ENCODE measurements around the gene STK10. TPM values are rescaled to one million over a fixed set of nuclear protein-coding genes. Genes with fewer than 3 reads are reported as not detected.

Gene STK10
- total RNA-seq, 1 experiment from 2014 or later: 22.9 TPM

DNA sequence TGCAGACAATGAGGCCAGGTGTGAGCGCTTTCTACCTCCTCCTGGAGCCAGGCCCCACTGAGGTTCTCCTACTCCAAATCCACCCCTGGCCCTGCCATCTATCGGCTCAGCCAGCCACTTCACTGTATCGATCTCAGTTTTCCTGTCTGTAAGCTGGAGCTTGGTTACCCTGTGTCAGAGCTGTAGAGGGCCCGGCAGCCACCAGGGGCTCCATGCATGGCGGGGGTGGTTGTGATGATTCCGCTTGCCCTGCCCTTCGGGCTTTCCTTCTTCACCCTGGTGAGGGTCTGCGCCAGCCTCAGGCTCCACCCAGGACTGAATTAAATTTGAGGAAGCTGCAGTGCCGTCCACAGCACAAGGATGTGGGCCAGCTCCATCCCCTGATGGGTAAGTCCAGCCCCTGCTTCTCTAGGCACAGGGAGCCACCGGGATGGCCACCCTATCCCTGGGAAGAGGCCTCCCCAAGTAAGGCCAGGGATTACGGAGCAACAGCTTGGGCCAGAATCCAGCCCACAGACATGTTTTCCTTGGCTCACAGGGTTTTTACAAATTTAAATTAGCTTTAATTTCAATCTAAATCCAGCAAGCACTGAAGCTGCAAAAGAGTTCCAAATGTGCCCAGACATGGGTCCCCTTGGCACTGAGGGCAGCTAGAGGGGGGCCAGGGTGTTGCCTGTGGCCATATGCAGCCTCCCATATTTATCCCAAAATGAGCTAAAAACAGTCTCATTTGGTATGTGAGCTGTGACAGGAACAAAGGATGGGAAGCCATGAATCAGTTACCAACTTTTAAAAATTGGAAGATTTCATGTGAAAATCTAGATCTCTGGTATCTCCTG is 92.4 kb downstream of the STK10 start:
- ChIA-PET POLR2A (no interaction called here), RAD21 (ENCODE audit: low non-redundant PET in 1 of 2, low total read pairs in 2 of 2, uncharacterized antibody in 2 of 2, unreplicated experiment in 2 of 2) (no interaction called here), CTCF (interaction anchor here (0.6 kb wide), 1 partner anchor 366 kb away, joined by 3 read pairs; no protein-coding TSS in a partner anchor)
- DNase-seq (ENCODE audit: low read depth, low spot score): no peak
- Histone ChIP-seq H3K36me3 (ENCODE audit: control insufficient read depth in 1 of 2, insufficient read depth in 2 of 2, low read length in 2 of 2) (no peaks in the 10 kb centered on the region), H3K4me1 (ENCODE audit: control insufficient read depth in 1 of 2, insufficient read depth in 2 of 2, low read length in 2 of 2) (no peaks in the 10 kb centered on the region), H3K27me3 (ENCODE audit: insufficient read depth, low read length) (no peaks in the 10 kb centered on the region), H3K4me2 (ENCODE audit: low read length) (no peak overlapping the region), H3K27ac (ENCODE audit: low read depth, low read length) (no peak overlapping the region), H3K79me2 (ENCODE audit: insufficient read depth, low read length) (no peaks in the 10 kb centered on the region), H3K9me2 (ENCODE audit: insufficient read depth) (no peaks in the 10 kb centered on the region), H2AFZ (ENCODE audit: low read depth, low read length, poor library complexity, severe bottlenecking) (no peak overlapping the region), H3K9ac (ENCODE audit: low read length) (no peak overlapping the region), H3K4me3 (replicated peaks in 1 of 2; ENCODE audit: low read depth in 1 of 2, low read length in 2 of 2) (no peak overlapping the region), H4K20me1 (ENCODE audit: insufficient read depth) (no peaks in the 10 kb centered on the region), H3K9me3 (ENCODE audit: control insufficient read depth in 1 of 2, insufficient read depth in 1 of 2, low read depth in 1 of 2, low read length in 2 of 2) (no peaks in the 10 kb centered on the region)
- ATAC-seq: no peak
- intact Hi-C loops (cut with micrococcal nuclease): no loop called here
- no TSS peak for BruUV-seq (replicated peaks)
- TF ChIP-seq POLR2A (IDR thresholded peaks at IDR 0.05; ENCODE audit: borderline replicate concordance, extremely low read depth, insufficient read depth, insufficient read length) (no peak), EZH2 (IDR thresholded peaks at IDR 0.05) (no peak), CBX3 (IDR thresholded peaks at IDR 0.05; ENCODE audit: low read depth) (no peak), TCF7L2 (IDR thresholded peaks at IDR 0.05; ENCODE audit: borderline replicate concordance, extremely low read depth, insufficient read depth, insufficient read length) (no peak), ELF1 (IDR thresholded peaks at IDR 0.05; ENCODE audit: borderline replicate concordance, low read depth) (no peak), POLR2AphosphoS5 (IDR thresholded peaks at IDR 0.05; ENCODE audit: low read depth, low read length) (no peak), FOSL1 (IDR thresholded peaks at IDR 0.05; ENCODE audit: low read depth) (no peak), ZFX (IDR thresholded peaks at IDR 0.05) (no peak), JUND (IDR thresholded peaks at IDR 0.05) (no peak), EZH2phosphoT487 (IDR thresholded peaks at IDR 0.05; ENCODE audit: borderline replicate concordance) (no peak), SIN3A (IDR thresholded peaks at IDR 0.05; ENCODE audit: low read depth) (no peak), RAD21 (IDR thresholded peaks at IDR 0.05; ENCODE audit: low read depth) (no peak)
- TF ChIP-seq, protein P1, sequence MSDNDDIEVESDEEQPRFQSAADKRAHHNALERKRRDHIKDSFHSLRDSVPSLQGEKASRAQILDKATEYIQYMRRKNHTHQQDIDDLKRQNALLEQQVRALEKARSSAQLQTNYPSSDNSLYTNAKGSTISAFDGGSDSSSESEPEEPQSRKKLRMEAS (IDR thresholded peaks at IDR 0.05): no peak
- TF ChIP-seq, protein P2, sequence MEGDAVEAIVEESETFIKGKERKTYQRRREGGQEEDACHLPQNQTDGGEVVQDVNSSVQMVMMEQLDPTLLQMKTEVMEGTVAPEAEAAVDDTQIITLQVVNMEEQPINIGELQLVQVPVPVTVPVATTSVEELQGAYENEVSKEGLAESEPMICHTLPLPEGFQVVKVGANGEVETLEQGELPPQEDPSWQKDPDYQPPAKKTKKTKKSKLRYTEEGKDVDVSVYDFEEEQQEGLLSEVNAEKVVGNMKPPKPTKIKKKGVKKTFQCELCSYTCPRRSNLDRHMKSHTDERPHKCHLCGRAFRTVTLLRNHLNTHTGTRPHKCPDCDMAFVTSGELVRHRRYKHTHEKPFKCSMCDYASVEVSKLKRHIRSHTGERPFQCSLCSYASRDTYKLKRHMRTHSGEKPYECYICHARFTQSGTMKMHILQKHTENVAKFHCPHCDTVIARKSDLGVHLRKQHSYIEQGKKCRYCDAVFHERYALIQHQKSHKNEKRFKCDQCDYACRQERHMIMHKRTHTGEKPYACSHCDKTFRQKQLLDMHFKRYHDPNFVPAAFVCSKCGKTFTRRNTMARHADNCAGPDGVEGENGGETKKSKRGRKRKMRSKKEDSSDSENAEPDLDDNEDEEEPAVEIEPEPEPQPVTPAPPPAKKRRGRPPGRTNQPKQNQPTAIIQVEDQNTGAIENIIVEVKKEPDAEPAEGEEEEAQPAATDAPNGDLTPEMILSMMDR (IDR thresholded peaks at IDR 0.05 in 2 of 3, conservative IDR thresholded peaks at IDR 0.05 in 1 of 3; ENCODE audit: borderline replicate concordance in 1 of 3, insufficient read depth in 1 of 3, low read depth in 2 of 3, low read length in 2 of 3): no peak
- TF ChIP-seq, protein P3, sequence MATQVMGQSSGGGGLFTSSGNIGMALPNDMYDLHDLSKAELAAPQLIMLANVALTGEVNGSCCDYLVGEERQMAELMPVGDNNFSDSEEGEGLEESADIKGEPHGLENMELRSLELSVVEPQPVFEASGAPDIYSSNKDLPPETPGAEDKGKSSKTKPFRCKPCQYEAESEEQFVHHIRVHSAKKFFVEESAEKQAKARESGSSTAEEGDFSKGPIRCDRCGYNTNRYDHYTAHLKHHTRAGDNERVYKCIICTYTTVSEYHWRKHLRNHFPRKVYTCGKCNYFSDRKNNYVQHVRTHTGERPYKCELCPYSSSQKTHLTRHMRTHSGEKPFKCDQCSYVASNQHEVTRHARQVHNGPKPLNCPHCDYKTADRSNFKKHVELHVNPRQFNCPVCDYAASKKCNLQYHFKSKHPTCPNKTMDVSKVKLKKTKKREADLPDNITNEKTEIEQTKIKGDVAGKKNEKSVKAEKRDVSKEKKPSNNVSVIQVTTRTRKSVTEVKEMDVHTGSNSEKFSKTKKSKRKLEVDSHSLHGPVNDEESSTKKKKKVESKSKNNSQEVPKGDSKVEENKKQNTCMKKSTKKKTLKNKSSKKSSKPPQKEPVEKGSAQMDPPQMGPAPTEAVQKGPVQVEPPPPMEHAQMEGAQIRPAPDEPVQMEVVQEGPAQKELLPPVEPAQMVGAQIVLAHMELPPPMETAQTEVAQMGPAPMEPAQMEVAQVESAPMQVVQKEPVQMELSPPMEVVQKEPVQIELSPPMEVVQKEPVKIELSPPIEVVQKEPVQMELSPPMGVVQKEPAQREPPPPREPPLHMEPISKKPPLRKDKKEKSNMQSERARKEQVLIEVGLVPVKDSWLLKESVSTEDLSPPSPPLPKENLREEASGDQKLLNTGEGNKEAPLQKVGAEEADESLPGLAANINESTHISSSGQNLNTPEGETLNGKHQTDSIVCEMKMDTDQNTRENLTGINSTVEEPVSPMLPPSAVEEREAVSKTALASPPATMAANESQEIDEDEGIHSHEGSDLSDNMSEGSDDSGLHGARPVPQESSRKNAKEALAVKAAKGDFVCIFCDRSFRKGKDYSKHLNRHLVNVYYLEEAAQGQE (IDR thresholded peaks at IDR 0.05; ENCODE audit: low read depth): no peak
